GM19099 (cell line): ENCODE results near the gene BANF2.

Experiments
- POLR2A ChIP-seq: IDR thresholded peaks from 3 replicates; pipeline ENCODE4 v1.6.1; 2011; ENCODE audit warnings: low read depth; ENCODE audit not compliant: insufficient read length; ENCODE audit errors: extremely low read depth

Gene BANF2

DNA sequence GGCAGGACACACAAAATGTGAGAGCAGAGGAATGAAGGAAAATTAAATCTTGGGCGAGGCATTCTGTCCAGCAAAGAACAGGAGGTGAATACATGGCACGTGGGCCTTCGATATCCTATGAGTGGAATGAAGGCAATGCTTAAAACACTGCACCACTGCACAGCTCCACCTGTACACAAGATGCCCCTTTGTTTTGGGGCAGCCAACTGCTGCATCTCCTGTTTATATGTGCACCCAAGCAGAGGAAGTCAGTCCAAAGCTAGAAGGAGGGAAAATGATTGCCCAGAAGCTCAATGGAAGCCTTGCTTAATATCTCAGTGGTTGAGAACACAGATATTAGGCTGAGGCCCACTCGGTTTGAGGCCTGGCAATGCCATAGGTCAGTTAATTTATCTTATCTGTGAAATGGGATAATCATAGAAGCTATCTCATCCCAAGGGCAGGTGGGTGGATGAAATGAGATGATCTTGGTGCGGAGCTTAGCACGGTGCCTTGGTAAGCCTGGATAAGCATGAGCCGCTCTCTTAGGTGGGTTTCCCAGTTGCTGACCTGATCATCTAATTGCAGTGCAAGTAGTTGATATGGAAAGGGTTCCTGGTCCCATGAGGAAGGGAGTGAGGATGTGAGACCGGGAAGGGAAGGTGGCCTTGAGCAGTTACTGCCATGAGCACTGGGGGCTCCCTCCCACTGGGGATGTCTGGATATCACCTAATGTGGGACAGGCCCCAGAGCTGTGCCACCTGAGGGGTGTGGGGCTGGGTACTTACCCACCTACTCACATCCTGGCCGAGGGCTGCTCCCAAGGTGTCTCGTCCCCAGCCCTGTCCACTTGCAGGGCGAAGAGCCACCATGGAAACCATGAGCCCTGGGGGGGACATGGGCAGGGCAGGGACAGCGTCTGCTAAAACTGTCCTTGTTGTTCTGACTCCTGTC lies 9.9 kb downstream of the BANF2 start:
- no peak for TF ChIP-seq POLR2A

DNA sequence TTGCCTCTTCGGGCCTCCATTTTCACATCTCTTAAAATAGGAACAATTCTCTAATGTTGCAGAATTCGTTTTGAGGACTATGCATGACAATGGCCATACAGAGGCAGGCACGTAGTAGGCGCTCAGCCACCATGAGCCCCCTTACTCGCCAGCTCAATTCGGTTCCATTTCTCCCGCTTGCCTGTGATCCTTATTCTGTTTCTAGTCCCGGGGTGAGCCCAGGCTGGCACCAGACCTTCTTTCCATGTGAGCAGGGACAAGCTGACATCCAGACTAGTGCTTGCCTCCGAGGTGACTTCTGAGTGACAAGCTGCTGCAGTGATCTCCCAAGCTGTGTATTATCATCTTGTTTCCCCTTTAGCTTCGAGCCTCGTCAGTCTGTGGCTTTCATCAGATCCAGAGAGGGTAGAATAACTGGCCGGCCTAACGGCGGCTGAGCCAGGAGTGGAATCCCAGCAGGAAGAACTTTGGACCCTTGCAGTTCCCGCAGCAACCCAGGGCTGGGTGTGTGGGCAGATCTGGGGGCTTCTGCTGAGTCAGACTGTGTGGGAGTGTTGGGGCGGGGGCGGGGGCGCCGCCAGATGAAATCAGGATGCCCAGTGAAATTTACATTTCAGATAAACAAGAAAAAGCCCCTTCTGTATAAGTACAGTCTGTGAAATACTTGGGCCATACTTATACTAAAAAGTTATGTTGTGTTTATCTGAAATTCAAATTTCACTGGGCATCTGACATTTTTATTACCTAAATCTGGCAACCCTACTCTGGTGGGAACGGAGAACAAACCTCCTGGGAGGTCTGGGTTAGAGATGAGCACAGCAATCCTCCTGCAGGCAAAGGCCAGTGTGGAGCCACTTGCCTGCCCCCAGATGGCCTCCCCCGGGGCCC lies 10.9 kb downstream of the BANF2 start:
- no peak for TF ChIP-seq POLR2A

DNA sequence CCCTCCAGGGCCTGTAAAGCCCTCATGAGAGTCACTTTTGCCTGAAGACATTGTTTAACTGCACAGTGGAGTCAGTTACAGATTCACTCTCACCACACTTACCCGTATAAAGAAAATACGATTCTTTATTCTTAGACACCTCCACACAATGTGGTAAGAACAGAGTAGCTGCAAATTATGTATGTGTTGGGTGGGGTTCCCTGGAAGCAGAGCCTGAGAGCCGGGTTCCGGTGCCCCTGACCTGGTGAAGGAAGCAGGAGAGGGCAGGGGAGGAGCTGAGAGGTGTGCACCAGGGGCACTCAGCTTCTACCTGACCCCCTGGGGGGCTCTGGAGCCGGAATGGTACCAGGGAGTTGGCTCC lies 11.5 kb downstream of the BANF2 start:
- no peak for TF ChIP-seq POLR2A

DNA sequence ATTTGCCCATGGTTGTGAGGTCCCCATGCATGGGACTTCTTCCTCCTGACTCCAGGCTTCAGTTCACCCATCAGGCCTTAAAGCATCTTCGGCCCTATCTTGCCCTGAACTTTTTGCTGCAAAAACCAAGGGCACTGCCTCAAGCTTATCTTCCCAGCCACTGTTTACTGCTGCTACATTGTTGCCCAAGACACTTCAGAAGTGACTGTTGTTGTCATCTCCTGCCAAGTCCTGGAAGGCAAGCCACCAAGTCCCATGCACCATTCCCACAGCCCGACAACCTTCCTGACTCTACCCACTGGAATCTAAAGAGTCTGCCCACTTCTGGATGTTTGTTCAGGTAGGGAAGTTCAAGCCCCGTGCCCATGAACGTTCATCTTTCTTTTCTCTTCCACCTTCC lies 12.4 kb downstream of the BANF2 start:
- no peak for TF ChIP-seq POLR2A

DNA sequence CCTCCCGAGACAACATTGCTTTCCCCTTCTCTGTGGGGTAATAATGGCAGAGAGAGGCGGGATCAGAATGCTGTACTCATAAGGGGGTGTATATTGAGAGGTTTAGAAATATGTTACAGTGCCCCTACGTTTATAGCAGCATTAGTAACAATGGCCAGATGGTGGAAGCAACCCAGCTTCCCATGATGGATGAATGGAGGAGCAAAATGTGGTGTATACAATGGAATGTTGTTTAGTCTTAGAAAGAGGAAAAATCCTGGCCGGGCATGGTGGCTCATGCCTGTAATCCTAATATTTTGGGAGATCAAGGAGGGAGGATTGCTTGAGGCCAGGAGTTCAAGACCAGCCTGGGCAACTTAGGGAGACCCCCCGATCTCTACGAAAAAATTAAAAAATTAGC lies 12.9 kb downstream of the BANF2 start:
- no peak for TF ChIP-seq POLR2A

DNA sequence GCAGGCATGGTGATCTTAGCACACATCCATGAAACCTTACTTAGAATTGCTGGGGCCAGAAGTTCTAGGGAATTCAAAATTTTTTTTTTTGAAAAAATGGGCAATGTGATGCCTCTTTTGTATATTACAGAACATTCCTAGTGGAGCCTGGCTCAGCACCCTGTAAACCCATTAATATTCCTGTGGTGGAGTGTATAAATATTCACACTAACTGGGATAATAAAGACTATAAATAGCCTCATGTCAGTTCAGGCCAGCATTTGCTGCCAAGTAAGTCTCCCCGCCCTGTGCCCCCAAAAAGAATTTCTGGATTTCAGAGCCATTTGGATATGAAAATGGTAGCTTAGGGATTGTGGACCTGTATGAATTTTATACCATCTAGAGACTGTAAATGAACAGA lies 14.8 kb downstream of the BANF2 start:
- TF ChIP-seq POLR2A, result no peak

DNA sequence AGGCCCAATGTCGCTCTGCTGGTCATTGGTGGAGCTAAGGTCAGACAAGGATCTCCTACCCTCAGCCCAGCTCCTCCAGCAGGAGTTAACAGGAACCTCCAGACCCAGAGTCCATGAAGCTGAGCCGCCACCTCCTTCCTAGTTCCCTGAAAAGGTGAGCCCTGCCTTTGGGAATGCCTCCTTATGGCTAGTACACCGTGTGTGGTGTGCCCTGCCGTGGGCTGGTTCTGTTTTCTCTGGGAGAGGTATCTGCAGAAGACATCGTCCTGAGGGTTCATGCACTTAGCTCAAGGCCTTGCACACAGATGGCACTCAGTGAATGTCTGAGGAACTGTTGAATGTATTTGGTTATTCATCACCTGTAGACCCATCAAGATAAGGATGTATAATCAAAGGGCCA lies 15.3 kb downstream of the BANF2 start:
- TF ChIP-seq POLR2A, result no peak

DNA sequence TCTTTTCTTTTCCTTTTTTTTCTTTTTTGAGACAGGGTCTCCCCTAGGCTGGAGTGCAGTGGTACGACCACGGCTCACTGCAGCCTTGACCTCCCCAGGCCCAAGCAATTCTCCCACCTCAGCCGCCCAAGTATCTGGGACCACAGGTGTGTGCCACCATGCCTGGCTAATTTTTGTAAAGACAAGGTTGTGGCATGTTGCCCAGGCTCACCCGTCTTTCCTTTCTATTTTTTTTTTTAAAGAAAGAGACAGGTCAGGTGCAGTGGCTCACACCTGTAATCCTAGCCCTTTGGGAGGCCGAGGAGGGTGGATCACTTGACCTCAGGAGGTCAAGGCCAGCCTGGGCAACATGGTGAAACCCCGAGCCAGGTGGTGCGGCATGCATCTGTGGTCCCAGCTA lies 16.6 kb downstream of the BANF2 start:
- TF ChIP-seq POLR2A, result no peak

DNA sequence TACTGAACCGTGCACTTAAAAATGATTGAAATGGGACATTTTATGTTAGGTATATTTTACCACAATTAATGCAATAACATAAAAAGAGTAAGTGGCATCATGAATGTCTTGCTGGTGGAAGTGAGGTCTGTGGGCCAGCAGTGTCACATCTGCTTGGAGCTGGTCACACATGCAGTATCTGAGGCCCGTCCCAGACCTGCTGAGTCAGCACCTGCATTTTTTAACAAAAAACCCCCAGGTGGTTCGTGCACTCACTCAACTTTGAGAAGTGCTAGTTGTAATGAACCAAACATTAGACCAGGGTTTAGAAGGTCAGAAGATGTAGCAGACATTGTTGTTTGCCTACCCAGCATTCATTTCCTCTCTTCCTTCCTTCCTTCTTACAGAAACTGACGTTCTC lies 21.0 kb downstream of the BANF2 start:
- no peak for TF ChIP-seq POLR2A

DNA sequence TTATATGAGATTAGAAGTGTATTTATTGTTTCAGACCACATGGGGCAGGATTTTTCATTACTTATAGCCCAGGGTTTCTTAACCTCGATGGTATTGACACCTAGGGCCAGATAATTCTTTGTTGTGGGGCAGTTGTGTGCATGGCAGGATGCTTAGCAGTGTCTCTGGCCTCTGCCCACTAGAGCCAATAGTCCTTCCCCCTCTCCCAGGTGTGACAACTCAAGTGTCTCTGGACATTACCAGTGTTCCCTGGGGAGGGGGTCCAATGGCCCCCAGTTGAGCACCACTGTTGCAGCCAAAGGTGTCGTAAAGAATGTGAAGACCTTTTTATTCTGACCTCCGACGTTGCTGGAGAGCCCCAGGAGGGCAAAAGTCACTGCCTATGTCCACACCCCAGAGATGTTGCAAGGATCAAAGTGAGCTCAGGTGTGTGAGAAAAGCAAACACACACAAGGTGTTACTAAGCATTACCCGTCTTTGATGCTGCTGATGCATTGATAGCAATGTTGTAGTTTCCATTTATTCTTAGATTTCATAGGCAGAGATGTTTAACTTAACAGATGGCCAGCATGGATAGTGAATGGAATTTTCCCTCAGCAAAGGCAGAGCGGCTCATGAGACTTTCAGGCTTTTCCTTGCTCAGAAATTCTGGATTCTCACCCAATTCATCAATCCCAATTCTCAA lies 22.2 kb downstream of the BANF2 start:
- no peak for TF ChIP-seq POLR2A

DNA sequence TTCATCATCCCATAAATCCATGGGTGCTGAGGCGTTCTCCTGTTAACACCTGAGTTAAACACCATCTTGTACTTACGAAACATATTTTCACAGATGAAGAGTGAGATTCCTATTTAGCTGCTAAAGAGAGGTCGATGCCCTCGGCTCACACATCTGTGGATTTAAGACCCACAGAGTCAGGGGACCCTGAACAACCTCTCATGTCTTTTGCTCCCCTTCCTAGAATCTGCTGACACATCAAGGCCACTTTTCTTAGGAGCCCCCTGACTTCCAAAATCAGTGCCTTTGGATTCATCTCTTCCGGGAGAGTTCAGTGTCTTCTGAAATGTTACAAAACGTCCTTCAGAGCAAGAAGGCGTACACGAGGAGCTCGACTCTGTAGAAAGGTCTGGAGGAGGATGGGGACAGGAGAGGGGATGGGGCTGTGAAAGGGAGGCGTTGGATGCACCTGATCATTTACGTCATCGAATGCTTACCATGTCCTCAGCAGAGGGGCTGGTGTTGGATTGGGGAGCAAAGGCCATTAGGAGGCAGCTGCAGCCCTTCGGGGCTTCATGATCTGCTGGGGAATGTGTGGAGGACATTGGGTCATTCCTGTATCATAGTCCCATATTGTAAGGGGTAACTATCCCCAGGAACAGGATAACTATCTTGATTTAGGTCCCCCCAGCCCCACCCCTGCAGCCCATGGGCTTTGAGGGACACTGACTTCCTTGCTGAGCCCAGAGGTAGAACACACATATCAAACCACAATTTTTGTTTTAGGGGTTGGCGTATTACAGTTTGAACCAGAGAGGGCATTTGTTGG lies 22.9 kb downstream of the BANF2 start:
- no peak for TF ChIP-seq POLR2A

DNA sequence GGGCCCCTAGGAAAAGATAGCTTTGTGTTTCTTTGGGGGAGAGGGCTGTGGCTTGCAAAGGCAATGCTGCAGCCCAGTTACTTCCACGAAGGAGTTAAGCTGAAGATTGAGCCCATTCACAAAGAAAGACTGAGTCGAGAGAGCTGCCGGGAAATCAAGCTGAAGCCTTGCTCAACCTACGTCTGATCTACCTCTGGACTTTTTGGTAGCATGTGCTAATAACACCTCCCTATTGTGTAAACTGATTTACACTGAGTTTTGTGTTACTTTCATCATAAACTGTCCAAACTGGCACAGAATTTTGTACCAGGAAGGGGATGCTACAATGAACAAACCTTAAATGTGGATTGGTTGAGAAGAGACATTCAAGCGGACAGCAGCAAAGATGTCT lies 23.5 kb downstream of the BANF2 start:
- TF ChIP-seq POLR2A, result no peak

DNA sequence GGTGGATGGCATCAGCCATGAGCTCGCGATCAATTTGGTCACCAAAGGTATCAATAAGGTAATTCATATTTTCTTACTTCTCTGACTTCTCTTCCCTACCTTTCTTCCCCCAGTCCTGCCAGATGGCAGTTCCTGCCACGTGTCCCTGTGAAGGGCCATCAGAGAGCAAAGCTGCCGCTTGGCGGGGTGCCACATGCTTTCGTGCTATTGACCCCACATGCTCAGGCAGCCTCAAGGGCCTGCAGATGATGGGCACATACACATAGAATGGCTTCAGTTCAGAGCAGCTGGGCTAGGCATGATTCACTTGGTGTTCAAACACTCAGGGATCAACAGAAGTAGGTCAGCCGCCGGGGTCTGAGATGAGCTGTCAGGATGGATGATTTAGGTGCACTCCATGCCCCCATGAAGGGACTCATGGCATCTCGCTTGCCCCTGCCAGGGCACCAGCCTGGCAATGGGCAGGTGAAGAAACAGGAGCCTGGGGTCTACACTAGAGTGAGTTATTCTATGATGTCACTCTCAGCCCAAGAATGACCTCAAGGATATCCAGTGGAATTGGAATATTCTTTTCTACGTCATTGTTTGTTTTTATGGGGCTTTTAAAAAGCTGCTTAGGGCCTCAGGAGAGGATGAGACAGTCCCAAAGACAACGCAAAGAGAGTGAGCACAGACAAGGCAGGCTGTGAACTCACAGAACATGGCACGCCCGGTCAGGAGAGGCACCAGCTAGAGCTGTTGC lies 25.5 kb downstream of the BANF2 start:
- no peak for TF ChIP-seq POLR2A

DNA sequence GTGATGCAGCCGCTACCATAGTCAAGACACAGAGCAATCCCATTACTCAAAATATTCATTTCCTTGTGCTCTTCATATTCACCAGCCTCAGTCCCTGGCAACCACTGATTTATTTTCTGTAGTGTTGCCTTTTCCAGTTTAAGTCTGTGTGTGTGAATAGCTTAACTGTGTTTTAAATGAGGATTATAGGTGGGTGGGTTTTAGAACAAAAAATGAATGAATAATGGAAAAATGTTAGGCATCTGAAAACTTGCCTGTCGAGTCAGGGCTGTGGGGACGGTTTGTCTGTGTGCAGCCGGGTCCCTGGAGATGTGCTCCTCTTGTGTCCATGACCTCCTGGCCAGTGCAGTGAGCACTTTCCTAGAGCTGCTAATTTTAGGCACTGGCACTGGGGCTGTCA lies 27.1 kb downstream of the BANF2 start:
- no peak for TF ChIP-seq POLR2A
